Neuron (in vitro differentiated cells): ENCODE data around the gene ERBB4.

Experiments used
- H2AFZ ChIP-seq: one replicate; pipeline ENCODE4 v1.6.1; 2013; ENCODE audit warnings: low read depth, mild to moderate bottlenecking, inconsistent platforms, low read length, moderate library complexity
- H3K27me3 ChIP-seq: one replicate; pipeline ENCODE4 v1.6.1; 2013; ENCODE audit warnings: low read length; ENCODE audit not compliant: insufficient read depth
- H3K36me3 ChIP-seq: one replicate; pipeline ENCODE4 v1.6.1; 2013; ENCODE audit warnings: low read length; ENCODE audit not compliant: insufficient read depth
- H3K4me1 ChIP-seq: one replicate; pipeline ENCODE4 v1.6.1; 2013; ENCODE audit warnings: low read length; ENCODE audit not compliant: insufficient read depth
- H3K4me3 ChIP-seq: 2 replicates; pipeline ENCODE4 v1.5.1; 2013; ENCODE audit warnings: mild to moderate bottlenecking, low read length, moderate library complexity
- H3K9me3 ChIP-seq: one replicate; pipeline ENCODE4 v1.6.1; 2013; ENCODE audit warnings: low read length

Gene ERBB4

DNA sequence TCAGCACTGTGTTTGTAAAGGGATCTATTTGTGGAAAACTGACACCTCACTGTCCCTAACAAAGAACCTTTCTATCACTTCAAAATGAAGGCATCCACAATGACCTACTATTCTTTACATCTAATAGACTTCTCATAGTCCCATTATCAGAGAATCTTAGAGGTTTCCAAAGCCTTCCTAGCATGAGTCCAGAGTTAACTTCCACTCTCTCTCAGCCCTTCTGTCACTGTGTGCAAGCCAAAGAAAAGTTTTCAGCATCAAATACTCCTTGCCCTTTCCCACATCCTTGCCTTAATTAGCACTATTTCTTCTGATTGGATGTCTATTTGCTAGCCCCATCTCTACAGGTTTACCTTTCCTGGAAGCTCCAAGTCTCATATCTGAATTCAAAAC lies 178.5 kb downstream of the ERBB4 start:
- no peak overlapping the region for H2AFZ ChIP-seq

DNA sequence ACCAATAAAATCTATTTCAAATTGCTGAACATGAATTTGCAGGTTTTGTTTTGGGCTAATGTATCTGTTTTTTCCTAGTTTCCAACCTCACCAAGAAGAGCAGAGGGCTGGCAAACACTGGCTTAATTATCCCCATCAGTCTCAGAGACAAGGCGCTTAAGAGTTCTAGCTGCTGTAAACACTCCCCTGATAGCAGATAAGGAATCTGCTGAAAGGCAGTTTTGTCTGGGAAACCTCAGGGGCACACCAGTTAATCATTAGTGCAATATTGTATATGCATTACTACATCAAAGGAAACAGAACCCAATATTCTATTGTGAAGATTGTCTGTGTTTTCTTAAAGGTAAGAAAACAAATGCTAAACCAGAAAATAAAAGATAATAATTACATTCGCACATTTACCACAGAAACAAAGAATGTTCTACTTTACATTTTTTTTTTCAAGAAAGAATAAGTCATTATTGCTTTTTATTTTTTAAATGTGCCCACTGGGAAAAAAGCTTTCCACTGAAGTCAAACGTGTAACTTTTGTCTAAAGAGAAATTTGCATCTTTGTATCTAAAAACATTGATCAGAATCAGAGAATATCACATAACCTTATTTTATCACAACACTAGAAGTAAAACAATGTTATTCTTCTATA lies 179.1 kb downstream of the ERBB4 start:
- H3K4me1 ChIP-seq: peaks cover 82% of the 10 kb centered on the region
- no peak overlapping the region for H3K4me3 ChIP-seq
- no peak overlapping the region for H2AFZ ChIP-seq
- H3K36me3 ChIP-seq: no peaks in the 10 kb centered on the region
- no peaks in the 10 kb centered on the region for H3K27me3 ChIP-seq
- no peaks in the 10 kb centered on the region for H3K9me3 ChIP-seq

More for the DNA sequence above, 178.5 kb downstream of the ERBB4 start:
- H3K4me3 ChIP-seq: no peak overlapping the region
- no peaks in the 10 kb centered on the region for H3K9me3 ChIP-seq
- no peaks in the 10 kb centered on the region for H3K27me3 ChIP-seq
- H3K4me1 ChIP-seq: peaks cover 87% of the 10 kb centered on the region
- no peaks in the 10 kb centered on the region for H3K36me3 ChIP-seq

DNA sequence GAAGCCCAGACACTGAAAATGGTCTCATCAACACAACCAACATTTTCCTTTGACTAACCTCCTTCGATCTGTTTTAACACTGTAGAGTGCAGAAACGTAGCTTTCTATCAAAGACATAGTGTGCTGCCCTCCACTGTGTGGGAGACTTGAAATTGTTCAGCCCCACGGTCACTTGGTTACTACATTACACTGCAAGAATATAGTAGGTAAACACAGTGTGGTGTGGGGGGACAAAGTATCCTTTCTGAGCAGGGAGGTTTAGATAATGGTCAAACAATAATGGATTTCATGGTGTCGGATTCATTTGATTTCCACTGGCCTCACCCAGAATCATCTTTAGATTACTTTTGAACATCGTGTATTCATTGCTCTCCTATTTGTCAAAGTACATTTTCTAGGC lies 181.0 kb downstream of the ERBB4 start:
- Histone ChIP-seq H3K4me1 (peaks cover 64% of the 10 kb centered on the region), H3K4me3 (no peak overlapping the region), H3K9me3 (no peaks in the 10 kb centered on the region), H2AFZ (no peak overlapping the region), H3K36me3 (no peaks in the 10 kb centered on the region), H3K27me3 (no peaks in the 10 kb centered on the region)

DNA sequence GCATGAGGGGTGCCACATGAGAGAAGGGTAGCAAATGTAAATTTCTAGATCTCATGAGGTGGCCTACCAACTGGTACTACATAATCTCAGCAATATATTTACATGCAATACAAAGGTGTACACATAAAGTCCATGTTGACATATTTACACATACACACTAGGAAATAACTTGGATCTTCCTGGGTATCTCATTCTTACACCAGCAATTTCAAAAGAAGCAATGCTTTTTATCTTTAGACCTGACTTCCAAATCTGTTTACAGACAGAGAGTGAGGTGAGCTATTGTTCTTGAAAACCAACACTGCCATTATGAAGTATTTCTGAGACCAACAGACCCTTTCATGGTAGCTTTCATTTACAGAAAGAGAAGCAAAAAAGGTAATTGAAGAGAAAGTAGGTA lies 184.2 kb downstream of the ERBB4 start:
- H3K36me3 ChIP-seq: no peaks in the 10 kb centered on the region

DNA sequence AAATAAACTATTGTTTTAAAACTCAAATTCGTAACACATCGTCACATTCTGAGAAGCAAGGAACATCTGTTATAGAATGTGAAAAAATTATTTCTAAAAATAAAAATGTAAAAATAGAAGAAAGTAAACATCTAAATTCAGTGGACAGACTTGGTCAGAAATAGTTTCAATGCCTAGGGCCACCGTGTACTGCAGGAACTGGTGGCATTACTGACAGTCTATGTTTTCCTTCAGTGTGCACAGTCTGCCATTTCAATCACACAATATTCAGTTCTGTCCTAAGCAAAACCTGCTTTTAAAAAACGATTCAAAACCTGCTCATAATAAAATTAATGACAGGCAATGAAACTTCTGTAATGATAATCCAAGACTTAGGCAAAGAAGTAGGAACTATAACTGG lies 190.1 kb downstream of the ERBB4 start:
- Histone ChIP-seq H3K4me1 (no peaks in the 10 kb centered on the region), H3K27me3 (no peaks in the 10 kb centered on the region), H3K9me3 (no peaks in the 10 kb centered on the region), H2AFZ (no peak overlapping the region), H3K36me3 (peaks cover 2% of the 10 kb centered on the region), H3K4me3 (no peak overlapping the region)

More for the DNA sequence above, 184.2 kb downstream of the ERBB4 start:
- Histone ChIP-seq H2AFZ (no peak overlapping the region), H3K4me1 (peaks cover 33% of the 10 kb centered on the region), H3K27me3 (no peaks in the 10 kb centered on the region), H3K4me3 (no peak overlapping the region), H3K9me3 (no peaks in the 10 kb centered on the region)

DNA sequence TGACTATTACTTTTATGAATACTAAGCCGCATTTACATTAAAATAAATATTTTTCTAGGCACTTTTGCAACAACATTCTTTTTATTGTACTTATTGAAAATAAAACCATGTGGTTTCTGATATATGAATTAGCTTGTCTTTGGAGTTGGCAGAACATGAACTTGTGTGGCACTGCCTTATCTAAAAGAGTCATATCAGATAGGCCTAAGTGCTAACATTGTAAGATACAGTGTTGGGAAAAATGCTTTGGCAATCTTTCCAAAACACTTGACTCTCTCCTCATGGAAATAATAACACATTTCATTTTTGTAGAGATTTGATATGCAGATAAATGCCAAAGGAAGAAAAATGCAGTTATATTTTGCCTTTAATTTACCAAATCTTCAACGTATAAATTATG lies 191.7 kb downstream of the ERBB4 start:
- Histone ChIP-seq H3K4me1 (no peaks in the 10 kb centered on the region), H3K36me3 (peaks cover 2% of the 10 kb centered on the region), H2AFZ (no peak overlapping the region), H3K27me3 (no peaks in the 10 kb centered on the region), H3K4me3 (no peak overlapping the region), H3K9me3 (no peaks in the 10 kb centered on the region)

DNA sequence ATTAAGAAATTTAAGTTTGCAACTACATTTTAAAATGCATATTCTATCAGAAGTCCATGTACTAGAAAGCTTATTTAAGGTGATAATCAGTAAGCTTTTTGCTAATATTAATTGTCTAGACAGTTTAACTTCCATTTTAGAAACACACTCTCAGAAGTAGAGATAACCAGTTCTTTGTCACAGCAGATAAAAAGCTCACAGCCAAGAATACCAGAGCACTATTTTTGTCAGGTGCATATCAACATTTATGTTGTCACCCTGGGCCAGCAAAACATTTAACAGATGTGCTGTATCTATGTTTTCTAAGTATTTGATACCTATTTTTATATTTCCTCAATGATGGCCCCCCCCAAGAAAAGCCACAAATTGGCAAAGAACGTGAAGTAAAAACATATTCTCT lies 192.6 kb downstream of the ERBB4 start:
- no peak overlapping the region for H2AFZ ChIP-seq
- no peaks in the 10 kb centered on the region for H3K9me3 ChIP-seq
- H3K36me3 ChIP-seq: peaks cover 2% of the 10 kb centered on the region
- H3K27me3 ChIP-seq: no peaks in the 10 kb centered on the region
- no peaks in the 10 kb centered on the region for H3K4me1 ChIP-seq
- H3K4me3 ChIP-seq: no peak overlapping the region

DNA sequence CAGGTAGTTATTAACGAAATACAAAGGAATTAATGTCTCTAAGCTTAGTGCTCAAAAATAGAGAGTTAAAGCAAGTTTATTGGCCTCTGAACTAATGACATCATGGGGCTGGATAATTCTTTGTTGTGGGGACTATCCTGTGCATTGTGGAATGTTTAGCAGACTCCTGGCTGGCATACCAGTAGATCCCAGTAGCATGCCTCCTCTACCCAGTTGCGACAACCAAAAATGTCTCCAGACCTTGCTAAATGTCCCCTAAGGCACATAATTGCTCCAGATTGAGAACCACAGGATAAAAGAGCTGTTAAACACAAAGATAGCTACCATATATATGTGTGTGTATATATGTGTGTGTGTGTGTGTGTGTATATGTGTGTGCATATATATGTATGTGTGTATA lies 194.5 kb downstream of the ERBB4 start:
- H3K4me3 ChIP-seq: no peak overlapping the region
- H3K27me3 ChIP-seq: no peaks in the 10 kb centered on the region
- H2AFZ ChIP-seq: no peak overlapping the region
- peaks cover 2% of the 10 kb centered on the region for H3K36me3 ChIP-seq
- H3K4me1 ChIP-seq: no peaks in the 10 kb centered on the region
- H3K9me3 ChIP-seq: peaks cover 3% of the 10 kb centered on the region

DNA sequence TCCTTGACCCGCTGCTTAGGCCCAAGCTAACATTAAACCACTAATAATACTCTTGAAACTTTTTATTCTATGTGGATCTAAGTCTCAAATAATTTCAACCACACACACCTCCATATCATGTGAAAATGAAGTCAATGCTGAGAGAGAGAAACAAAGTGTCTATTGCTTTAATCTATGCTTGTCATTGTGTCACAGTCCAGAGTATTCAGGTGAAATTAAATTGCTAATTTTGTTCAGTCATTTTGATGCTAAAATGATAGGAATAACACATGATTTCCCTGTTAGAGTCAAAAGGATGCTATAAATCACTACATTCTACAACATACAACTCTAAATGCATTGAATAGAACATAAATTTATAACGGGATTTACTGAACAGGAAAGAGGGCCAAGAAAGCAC lies 195.4 kb downstream of the ERBB4 start:
- no peak overlapping the region for H3K4me3 ChIP-seq
- peaks cover under 1% of the 10 kb centered on the region for H3K36me3 ChIP-seq
- no peak overlapping the region for H2AFZ ChIP-seq

DNA sequence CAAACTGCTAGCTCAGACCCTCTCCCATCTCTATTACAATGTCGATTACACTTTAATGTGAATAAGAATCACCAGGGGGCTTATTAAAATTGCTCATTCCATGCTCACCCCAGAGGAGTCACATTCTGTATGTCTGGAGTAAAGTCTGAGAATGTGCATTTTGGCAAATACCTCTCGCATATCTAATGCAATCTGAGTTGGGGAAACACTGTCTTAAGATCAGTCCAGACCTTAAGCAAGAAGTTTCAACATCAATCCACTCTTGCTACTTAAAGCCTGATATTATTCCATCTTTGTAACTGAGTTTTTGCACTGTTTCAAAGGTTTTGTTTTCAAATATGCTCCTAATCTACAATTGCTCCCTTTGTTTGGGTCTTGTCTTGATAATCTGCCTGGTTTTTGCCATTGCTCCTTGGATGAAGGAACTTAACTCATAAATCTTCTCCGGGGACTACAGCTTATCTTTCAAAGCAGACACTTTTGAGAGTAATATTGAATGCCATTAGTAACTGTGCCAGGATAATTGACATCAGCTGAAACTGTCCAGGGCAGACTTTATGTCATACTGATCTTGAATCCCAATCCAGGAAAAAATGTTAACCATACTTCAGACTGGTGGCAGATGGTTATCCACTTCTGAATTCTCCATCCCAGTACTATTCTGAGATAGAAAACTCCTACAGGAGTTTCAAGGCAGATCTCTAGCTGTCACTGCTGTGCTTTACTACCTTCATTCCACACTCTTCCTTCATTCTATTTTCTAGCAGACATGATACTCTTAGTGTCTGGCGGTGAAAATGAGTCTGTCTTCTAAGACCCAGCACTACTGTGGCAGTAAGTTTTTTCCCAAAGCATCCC lies 200.9 kb downstream of the ERBB4 start:
- Histone ChIP-seq H3K36me3 (no peaks in the 10 kb centered on the region), H2AFZ (no peak overlapping the region), H3K9me3 (peaks cover 3% of the 10 kb centered on the region), H3K27me3 (no peaks in the 10 kb centered on the region), H3K4me1 (peaks cover 6% of the 10 kb centered on the region), H3K4me3 (no peak overlapping the region)

More for the DNA sequence above, 195.4 kb downstream of the ERBB4 start:
- Histone ChIP-seq H3K27me3 (no peaks in the 10 kb centered on the region), H3K4me1 (no peaks in the 10 kb centered on the region), H3K9me3 (peaks cover 3% of the 10 kb centered on the region)

DNA sequence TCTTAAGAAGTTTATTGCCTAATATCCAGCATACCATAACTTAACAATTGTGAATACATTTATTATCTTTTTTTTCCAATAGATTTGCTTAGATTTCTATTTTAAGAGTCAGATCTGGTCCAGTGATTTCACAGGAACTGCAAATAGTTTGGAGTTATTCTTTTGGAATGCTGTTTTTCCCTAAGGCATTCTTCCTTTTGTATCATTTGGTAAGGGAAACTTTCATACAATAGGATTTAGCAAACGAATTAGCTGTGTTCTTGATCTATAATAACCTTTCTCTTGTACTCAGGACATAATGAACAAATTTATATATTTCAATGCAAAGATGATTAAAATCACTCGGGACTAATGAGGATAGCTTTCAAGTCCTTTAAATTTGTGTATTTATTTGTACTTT lies 201.6 kb downstream of the ERBB4 start:
- Histone ChIP-seq H3K4me1 (peaks cover 6% of the 10 kb centered on the region), H3K27me3 (no peaks in the 10 kb centered on the region), H2AFZ (no peak overlapping the region), H3K36me3 (no peaks in the 10 kb centered on the region), H3K9me3 (peaks cover 3% of the 10 kb centered on the region), H3K4me3 (no peak overlapping the region)

DNA sequence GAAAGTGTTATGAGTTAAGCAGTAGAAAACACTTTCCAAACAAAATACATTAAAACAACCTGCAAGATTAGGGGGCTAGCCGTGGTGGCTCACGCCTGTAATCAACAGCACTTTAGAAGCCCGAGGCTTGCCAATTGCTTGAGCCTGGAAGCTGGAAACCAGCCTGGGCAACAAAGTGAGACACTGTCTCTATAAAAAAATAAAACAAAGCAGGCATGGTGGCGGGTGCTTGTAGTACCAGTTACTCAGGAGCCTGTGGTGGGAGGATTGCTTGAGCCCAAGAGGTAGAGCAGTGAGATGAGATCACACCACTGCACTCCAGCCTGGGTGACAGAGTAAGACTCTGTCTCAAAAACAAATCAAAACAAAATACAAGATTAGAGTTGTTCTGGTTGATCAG lies 208.3 kb downstream of the ERBB4 start:
- H3K9me3 ChIP-seq: no peaks in the 10 kb centered on the region
- peaks cover 2% of the 10 kb centered on the region for H3K4me1 ChIP-seq
- H3K4me3 ChIP-seq: no peak overlapping the region
- H3K27me3 ChIP-seq: no peaks in the 10 kb centered on the region
- no peaks in the 10 kb centered on the region for H3K36me3 ChIP-seq
- no peak overlapping the region for H2AFZ ChIP-seq

DNA sequence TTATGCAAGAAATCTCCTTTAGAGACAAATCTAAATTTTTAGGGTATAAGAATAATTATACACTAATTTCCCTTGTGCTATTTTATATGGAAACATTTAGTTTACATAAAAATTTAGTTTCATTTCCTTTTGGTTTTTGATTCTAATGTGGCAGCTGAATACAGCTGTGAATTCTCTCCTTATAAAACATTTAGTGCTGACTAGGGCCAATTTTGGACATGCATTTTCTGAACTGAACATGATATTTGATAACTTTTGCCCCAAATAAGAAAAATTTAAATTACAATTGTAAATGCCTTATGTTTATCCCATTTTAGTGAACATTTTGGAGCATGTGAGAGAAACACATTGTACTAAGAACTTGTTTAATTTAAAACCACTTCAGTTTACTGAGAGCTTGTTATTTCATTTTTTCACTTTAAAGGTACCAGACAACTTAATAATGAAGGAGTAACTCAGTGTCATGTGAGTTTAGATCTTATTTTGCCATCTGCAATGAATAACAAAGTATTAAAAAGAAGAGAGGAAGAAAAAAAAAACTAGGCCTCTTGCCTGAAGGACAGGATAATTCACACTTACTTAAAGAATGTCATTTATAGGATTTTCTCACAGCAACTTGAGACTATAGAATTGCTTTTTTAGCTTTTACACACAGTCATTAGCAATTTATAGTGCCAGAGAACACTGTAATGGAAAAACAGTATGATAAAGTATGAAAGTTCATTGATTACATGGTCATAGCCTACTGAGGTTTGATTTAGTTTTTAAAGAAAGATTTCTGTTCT lies 209.7 kb downstream of the ERBB4 start:
- no peaks in the 10 kb centered on the region for H3K27me3 ChIP-seq
- no peaks in the 10 kb centered on the region for H3K36me3 ChIP-seq
- H3K4me1 ChIP-seq: peaks cover 2% of the 10 kb centered on the region
- no peaks in the 10 kb centered on the region for H3K9me3 ChIP-seq
- H2AFZ ChIP-seq: no peak overlapping the region
- no peak overlapping the region for H3K4me3 ChIP-seq
